Esophagus muscularis mucosa (tissue), 4 donors: Measurements from ENCODE around the gene DCDC2C. TPM values are rescaled to one million over a fixed set of nuclear protein-coding genes. Genes with fewer than 3 reads are reported as not detected.
"Not testable (repeated sequence)": the region's sequence is repeated elsewhere in the genome, so short reads cannot be mapped to it uniquely, and the experiment has no call there.

Source experiments
- DNase-seq: peaks from one replicate; pipeline ENCODE4 v3.0.0-alpha.2; 2017; ENCODE audit errors: extremely low spot score
- H3K27ac ChIP-seq, 4 donors: fragments of 200-600 bp; sonication (generic); replicated peaks in 1 of 4; 1 replicate in 3 of 4; 2 replicates in 1 of 4; pipeline ENCODE4 v1.5.1; 2016 to 2019; ENCODE audit warnings: mild to moderate bottlenecking in 1 of 4
- H3K27me3 ChIP-seq, 4 donors: fragments of 200-600 bp; sonication (generic); one replicate each; pipeline versions ENCODE4 v1.5.1 to v1.6.0; 2016 to 2019
- H3K36me3 ChIP-seq, 4 donors: fragments of 200-600 bp; sonication (generic); one replicate each; pipeline ENCODE4 v1.5.1; 2016 to 2019
- H3K4me1 ChIP-seq, 4 donors: fragments of 200-600 bp; sonication (generic); one replicate each; pipeline ENCODE4 v1.5.1; 2016 to 2019
- H3K4me3 ChIP-seq, 4 donors: fragments of 200-600 bp; sonication (generic); 1 replicate in 2 of 4; 2 replicates in 2 of 4; pipeline ENCODE4 v1.5.1; 2016 to 2019; ENCODE audit warnings: mild to moderate bottlenecking in 4 of 4, moderate library complexity in 1 of 4
- H3K9me3 ChIP-seq, 4 donors: fragments of 200-600 bp; sonication (generic); 1 replicate in 3 of 4; 2 replicates in 1 of 4; pipeline ENCODE4 v1.5.1; 2016 to 2019
- EP300 ChIP-seq: sonication (generic); formaldehyde crosslinking; IDR thresholded peaks from one replicate; pipeline ENCODE4 v1.6.1; 2017; ENCODE audit warnings: antibody characterized with exemption
- POLR2A ChIP-seq: fragments of 450-650 bp; IDR thresholded peaks from one replicate; pipeline ENCODE4 v1.6.1; 2017; ENCODE audit warnings: antibody characterized with exemption, moderate library complexity, mild to moderate bottlenecking, low read depth
- POLR2AphosphoS5 ChIP-seq, 2 donors: sonication (generic); formaldehyde crosslinking; IDR thresholded peaks; one replicate each; pipeline ENCODE4 v1.6.1; 2017; ENCODE audit warnings: antibody characterized with exemption in 2 of 2
- WGBS: methylation state at CpG from one replicate; pipeline ENCODE4 v1.1.5; 2018; 5-methylcytosine and 5-hydroxymethylcytosine counted together
- intact Hi-C: fragments of 100-400 bp; cut with DNase I; formaldehyde crosslinking; loops from one replicate; pipeline ENCODE4 v1.15.1; 2023
- total RNA-seq, 4 donors: library from RNA; depleted of rRNA; stranded (reverse); fragments of >200 nt; gene quantifications; one replicate each; pipeline versions ENCODE4 v1.1.0 to v1.2.1, GENCODE V29; 2016
- TF ChIP-seq, protein P1 (sequence below), 3 experiments: fragments of 200-600 bp in 2 of 3; fragments of 450-650 bp in 1 of 3; sonication (generic) in 2 of 3; IDR thresholded peaks; one replicate each; pipeline ENCODE4 v1.5.1; 2017 to 2019; ENCODE audit warnings: antibody characterized with exemption in 3 of 3, mild to moderate bottlenecking in 2 of 3, moderate library complexity in 1 of 3

DCDC2C gene
- total RNA-seq, 4 donors from 2014 or later = 0.83 TPM; not detected in 3

DNA sequence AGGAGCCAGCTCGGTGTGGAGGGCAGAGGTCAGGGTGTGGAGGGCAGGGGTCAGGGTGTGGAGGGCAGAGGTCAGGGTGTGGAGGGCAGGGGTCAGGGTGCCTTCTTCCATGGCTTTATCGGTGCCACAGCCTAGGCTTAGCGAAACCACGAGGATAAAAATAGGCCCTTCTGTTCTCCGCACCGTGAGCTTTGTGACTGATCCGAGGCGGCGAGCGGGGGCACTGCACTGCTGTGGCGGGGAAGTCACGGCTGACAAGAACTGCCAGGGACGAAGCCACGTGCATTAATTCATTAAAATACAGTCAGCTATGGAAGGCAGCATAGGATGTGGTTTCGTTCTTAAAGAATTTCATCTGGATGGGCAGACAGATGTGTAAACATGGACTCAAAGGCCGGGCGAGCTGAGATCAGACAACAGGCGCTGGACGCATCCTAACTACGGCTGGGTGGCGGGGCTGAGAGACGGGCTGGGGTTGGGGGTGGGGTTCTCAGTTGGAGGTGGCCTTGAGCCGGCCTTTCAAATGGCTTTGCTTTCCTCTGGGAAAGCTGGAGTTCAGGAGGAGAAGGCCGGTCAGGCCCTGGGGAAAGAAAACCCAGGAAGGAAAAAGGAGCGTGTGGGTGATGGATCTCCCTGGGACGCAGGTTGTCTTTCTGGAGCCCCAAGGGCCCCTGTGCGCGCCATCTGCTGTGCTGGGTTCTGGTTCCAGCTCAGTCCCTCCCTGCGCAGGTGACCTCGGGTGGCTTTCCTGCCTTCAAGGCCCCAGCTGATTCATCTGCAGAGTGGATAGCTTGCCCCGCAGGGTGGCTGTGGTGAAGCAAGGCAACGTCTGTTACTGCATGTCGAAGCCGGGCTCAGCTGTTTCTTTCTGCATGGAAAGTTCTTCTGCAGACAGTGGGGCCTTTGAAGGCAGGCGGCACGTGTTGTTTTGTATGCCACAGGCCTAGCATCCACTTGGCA lies 46.3 kb upstream of the DCDC2C start:
- H3K9me3 ChIP-seq = no peaks in the 10 kb centered on the region
- WGBS = 81% methylated on average over 35 of the region's 36 CpGs
- intact Hi-C loops = no loop called here
- no peak for TF ChIP-seq POLR2A
- TF ChIP-seq POLR2AphosphoS5 (IDR thresholded peaks at IDR 0.05) = no peak
- TF ChIP-seq, protein P1, sequence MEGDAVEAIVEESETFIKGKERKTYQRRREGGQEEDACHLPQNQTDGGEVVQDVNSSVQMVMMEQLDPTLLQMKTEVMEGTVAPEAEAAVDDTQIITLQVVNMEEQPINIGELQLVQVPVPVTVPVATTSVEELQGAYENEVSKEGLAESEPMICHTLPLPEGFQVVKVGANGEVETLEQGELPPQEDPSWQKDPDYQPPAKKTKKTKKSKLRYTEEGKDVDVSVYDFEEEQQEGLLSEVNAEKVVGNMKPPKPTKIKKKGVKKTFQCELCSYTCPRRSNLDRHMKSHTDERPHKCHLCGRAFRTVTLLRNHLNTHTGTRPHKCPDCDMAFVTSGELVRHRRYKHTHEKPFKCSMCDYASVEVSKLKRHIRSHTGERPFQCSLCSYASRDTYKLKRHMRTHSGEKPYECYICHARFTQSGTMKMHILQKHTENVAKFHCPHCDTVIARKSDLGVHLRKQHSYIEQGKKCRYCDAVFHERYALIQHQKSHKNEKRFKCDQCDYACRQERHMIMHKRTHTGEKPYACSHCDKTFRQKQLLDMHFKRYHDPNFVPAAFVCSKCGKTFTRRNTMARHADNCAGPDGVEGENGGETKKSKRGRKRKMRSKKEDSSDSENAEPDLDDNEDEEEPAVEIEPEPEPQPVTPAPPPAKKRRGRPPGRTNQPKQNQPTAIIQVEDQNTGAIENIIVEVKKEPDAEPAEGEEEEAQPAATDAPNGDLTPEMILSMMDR (IDR thresholded peaks at IDR 0.05) = no peak
- no peak for TF ChIP-seq EP300
- no peaks in the 10 kb centered on the region for H3K27me3 ChIP-seq
- DNase-seq = no peak
- H3K4me3 ChIP-seq = no peak overlapping the region
- H3K36me3 ChIP-seq = no peaks in the 10 kb centered on the region
- H3K27ac ChIP-seq = no peak overlapping the region
- peaks cover 4 to 7% (median 6%) of the 10 kb centered on the region in 4 donors for H3K4me1 ChIP-seq

DNA sequence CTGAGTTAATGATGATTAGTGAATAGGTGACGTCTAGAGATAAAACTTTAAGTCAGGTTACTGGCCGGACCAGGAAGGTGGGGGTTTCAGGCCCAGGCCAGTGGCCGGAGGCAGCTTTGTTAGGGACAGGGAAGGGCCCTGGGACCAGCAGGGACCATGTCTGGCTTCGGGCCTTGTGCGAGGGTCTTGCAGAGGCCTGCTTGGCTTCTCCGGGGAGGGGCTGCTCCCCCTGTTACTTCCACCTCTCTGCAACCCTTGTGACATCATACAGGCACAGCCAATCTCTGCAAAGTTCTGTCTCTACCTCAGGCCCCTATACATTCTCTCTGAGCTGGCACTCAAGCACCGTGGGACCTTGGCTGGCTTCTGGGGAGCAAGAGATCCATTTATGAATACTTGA lies 45.5 kb upstream of the DCDC2C start, which contains the start of gene ALLC:
Gene ALLC, plus strand, starts transcription at position 320 of the 400 bp plus-strand sequence. CDS start 12,958 bp downstream, outside the sequence.
- H3K4me1 ChIP-seq = peaks cover 0 to 6% (median 4%) of the 10 kb centered on the region in 4 donors
- DNase-seq = no peak
- TF ChIP-seq POLR2A (no peak), POLR2AphosphoS5 (IDR thresholded peaks at IDR 0.05) (no peak), EP300 (no peak)
- TF ChIP-seq, protein P1 (IDR thresholded peaks at IDR 0.05) = no peak
- H3K9me3 ChIP-seq = no peaks in the 10 kb centered on the region
- H3K27ac ChIP-seq = no peak within 1 kb of the TSS
- WGBS = 92% methylated on average over 6 of the region's 7 CpGs
- intact Hi-C loops = no loop called here
- no peaks in the 10 kb centered on the region for H3K27me3 ChIP-seq
- H3K36me3 ChIP-seq = no peaks in the 10 kb centered on the region
- H3K4me3 ChIP-seq = no peak within 1 kb of the TSS

DNA sequence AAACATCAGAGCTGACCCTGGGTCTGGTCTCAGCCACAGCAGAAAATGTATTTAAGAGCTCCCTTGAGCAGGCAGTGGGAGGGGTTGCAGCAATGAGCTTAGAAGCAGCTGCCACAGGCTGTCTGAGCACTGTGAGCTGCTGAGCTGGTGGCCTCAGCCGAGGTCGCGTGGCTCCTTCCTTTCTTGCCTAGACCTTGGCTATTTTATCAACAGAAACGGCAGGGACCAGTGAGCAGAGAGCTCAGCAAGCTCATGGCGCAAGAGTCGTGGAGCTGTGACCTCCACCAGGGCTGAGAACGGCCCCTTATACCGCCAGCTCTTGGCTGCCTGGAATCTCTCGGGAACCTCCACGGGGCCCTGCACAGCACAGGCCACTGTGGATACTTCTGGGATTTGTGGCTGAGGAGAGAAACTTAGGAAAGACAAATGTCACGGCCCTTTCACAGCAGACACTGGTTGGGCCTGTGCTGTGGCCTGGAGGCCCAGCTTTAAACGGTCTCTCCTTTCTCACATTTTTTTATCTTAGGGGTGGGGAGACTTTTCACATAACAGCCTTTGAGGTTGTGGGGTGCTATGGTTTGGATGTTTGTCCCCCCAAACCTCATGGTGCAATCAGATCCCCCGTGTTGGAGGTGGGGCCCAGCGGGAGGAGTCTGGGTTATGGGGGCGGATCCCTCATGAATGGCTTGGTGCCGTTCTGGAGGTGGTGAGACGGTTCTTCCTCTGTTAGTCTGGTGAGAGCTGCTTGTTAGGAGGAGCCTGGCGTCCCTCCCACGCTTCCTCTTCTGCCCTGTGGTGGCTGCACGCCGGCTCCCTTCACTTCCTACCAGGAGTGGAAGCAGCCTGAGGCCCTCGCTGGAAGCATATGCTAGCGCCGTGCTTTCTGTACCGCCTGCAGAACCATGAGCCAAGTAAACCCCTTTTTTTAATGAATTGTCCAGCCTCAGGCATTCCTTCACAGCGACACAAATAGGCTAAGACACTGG lies 43.6 kb upstream of the DCDC2C start:
- WGBS = 75% methylated on average over 26 of the region's 26 CpGs
- Histone ChIP-seq H3K4me3 (no peak overlapping the region), H3K27me3 (no peaks in the 10 kb centered on the region), H3K36me3 (no peaks in the 10 kb centered on the region), H3K27ac (peak overlapping the region in 2 of 4 donors; percentile 28 to 46), H3K9me3 (no peaks in the 10 kb centered on the region), H3K4me1 (peaks cover 0 to 6% (median 4%) of the 10 kb centered on the region in 4 donors)
- no peak for TF ChIP-seq EP300
- TF ChIP-seq POLR2AphosphoS5 (IDR thresholded peaks at IDR 0.05) = peak in 1 of 2 donors; percentile 18
- no peak for DNase-seq
- intact Hi-C loops = no loop called here

DNA sequence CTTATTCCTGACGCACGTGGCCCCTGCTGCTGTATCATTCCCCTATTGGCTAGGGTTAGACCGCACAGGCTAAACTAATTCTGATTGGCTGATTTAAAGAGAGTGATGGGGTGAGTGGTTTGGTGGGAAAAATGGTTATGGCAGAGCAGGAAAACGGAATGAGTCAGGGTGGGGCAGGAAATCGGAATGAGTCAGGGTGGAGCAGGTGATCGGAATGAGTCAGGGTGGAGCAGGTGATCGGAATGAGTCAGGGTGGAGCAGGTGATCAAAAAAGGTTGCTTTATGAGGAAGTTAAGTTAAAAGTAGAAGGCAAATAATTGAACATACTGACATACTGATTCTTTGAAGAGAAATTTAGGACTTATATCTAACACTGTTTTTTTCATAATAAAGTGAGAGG lies 42.7 kb upstream of the DCDC2C start:
- H3K9me3 ChIP-seq, DNase-seq, intact Hi-C loops, H3K4me3 ChIP-seq, H3K27ac ChIP-seq, H3K27me3 ChIP-seq, H3K36me3 ChIP-seq, H3K4me1 ChIP-seq: not testable (repeated sequence)
- 91% methylated on average over 7 of the region's 7 CpGs for whole genome bisulfite sequencing

DNA sequence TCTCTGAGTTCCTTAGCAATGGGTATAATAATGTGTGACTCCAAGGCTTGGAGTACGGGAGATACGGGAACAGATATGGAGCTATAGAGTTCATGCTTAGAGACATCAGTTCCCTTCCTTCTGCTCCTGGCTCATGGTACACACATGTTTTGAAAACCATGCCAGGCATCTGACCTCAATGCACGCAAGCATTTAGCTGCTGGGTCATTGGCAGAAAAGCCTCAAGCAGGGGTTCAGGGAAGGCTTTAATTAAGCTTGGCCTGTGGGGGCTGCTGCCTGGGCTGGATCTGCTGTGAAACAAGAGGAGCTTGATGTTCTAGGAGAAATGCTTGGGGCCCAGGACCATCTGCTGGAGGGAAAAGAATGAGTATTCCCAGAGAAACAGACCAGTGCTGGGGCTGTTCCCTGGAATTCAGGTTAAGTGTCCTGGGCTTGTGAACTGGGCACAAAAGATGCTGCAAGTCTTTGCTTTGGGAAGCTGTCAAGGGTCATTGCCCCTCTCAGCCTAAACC lies 42.2 kb upstream of the DCDC2C start:
- intact Hi-C loops = no loop called here
- WGBS = 95% methylated on average over 3 of the region's 3 CpGs
- H3K4me3 ChIP-seq = no peak overlapping the region

More for the DNA sequence above, 42.2 kb upstream of the DCDC2C start:
- peaks cover 0 to 6% (median 4%) of the 10 kb centered on the region in 4 donors for H3K4me1 ChIP-seq
- DNase-seq = no peak
- H3K36me3 ChIP-seq = no peaks in the 10 kb centered on the region
- H3K27ac ChIP-seq = no peak overlapping the region
- no peaks in the 10 kb centered on the region for H3K9me3 ChIP-seq
- TF ChIP-seq, protein P1 (IDR thresholded peaks at IDR 0.05) = no peak
- TF ChIP-seq EP300 (no peak), POLR2AphosphoS5 (IDR thresholded peaks at IDR 0.05) (no peak), POLR2A (no peak)
- peaks cover 0 to 4% (median 0%) of the 10 kb centered on the region in 4 donors for H3K27me3 ChIP-seq
